HG03108 (cell line): ENCODE data around the gene KCNG2.

Experiments
- ATAC-seq: cut with Tn5 transposase; IDR thresholded peaks from one replicate; pipeline ENCODE4 v1.9.1; 2021; ENCODE audit warnings: moderate library complexity; ENCODE audit not compliant: unreplicated experiment

The KCNG2 gene

GRCh38 chr18:79796531-79797405 is 970 bp upstream of the KCNG2 start:
- ATAC-seq = no peak

- no peak for ATAC-seq
Measured at GRCh38 chr18:79798346-79798998, 734 bp downstream of the KCNG2 start.

GRCh38 chr18:79798999-79799370 is 1.2 kb downstream of the KCNG2 start:
- ATAC-seq = no peak

- no peak for ATAC-seq
Measured at GRCh38 chr18:79799619-79800370, 2.1 kb downstream of the KCNG2 start.

- no peak for ATAC-seq
Measured at GRCh38 chr18:79800371-79801180, 2.8 kb downstream of the KCNG2 start.

GRCh38 chr18:79801217-79801616 is 3.5 kb downstream of the KCNG2 start:
- no peak for ATAC-seq

- ATAC-seq = no peak
Measured at GRCh38 chr18:79801641-79802040, 3.9 kb downstream of the KCNG2 start.

- no peak for ATAC-seq
Measured at GRCh38 chr18:79802298-79802697, 4.6 kb downstream of the KCNG2 start.

DNA sequence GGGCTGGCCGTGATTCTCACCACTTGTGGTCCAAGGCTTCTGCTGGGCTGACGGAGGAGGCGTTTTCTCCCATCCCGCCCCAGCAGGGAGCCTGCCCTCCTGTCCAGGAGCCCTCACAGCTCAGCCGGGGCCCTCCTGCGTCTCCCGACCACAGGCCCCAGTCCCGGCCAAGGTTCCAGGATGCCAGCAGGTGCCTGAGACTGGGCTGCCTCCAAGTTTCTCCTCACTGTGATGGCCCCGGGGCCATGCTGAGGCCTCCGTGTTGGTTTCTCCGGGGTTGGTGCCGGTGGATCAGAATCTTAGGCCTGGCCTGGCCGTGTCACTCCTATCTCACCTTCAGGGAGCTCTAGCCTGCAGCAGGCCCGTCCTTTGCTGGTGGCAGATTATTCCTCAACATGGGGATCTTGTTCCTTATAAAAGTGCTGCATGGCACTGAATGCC is 5.9 kb downstream of the KCNG2 start:
- ATAC-seq = no peak

- ATAC-seq = no peak
Measured at GRCh38 chr18:79804130-79804787, 6.5 kb downstream of the KCNG2 start.

GRCh38 chr18:79805211-79805887 is 7.6 kb downstream of the KCNG2 start:
- no peak for ATAC-seq

DNA sequence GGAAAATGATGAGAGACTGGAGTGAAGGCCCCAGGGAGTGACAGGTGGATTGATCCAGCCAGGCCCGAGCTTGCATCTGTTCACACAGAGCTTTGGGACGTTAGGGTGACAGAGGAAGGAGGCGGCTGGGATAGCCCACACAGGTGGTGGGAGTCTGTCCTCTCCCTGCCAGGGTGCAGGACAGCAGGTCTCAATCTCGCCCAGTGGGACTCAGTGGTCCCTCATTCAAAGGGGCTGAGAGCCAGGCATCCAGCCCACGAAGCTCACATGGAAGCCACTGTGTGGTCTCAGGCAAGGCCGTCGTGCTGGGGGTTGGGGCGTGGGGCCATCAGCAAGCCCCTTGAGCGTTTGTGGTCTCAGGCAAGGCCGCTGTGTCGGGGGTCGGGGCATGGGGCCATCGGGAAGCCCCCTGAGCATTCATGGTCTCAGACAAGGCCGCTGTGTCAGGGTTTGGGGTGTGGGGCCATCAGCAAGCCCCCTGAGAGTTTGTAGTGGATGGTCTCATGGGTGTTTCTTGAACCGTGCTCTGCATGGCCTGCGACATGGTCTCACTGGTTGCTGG is 8.3 kb downstream of the KCNG2 start:
- ATAC-seq = no peak

- no peak for ATAC-seq
Measured at GRCh38 chr18:79806976-79807841, 9.5 kb downstream of the KCNG2 start.

GRCh38 chr18:79809482-79810192 is 11.9 kb downstream of the KCNG2 start:
- ATAC-seq = no peak

- no peak for ATAC-seq
Measured at GRCh38 chr18:79812052-79812451, 14.3 kb downstream of the KCNG2 start.

GRCh38 chr18:79814373-79814772 is 16.6 kb downstream of the KCNG2 start:
- ATAC-seq = no peak

DNA sequence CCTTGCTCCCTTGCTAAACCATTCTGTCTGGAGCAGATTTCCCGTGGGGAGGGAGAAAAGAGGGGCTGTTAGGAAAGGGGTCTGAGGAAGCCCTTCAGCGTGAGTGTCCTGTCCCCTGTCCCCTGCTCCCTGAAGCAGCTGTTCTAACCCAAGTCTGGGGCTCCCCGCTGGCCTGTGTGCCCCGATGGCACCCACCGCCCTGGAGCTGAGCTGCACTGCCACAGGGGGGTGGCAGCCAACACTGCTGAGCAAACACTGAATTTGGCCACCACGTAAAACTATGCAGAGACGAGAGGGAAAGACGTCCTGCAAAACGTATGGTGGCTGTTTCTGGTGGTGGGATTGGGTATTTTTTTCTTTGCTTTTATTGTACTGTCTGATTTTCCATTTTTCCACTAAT is 17.9 kb downstream of the KCNG2 start:
- no peak for ATAC-seq

GRCh38 chr18:79816092-79816491 is 18.4 kb downstream of the KCNG2 start:
- ATAC-seq = no peak
